Measurements from ENCODE around the gene RAB24.

- TF ChIP-seq CTCF (conservative IDR thresholded peaks at IDR 0.05 in 1 of 2, IDR thresholded peaks at IDR 0.05 in 1 of 2; ENCODE audit: low read depth in 1 of 2, low read length in 2 of 2) (no peak), EZH2 (IDR thresholded peaks at IDR 0.05; ENCODE audit: low read length, missing control alignments) (no peak)
Measured at GRCh38 chr5:177261510-177261909, 42.0 kb downstream of the RAB24 start.
